ENCODE measurements around the gene KCNJ6.
"Not testable (repeated sequence)": the region's sequence is repeated elsewhere in the genome, so short reads cannot be mapped to it uniquely, and the experiment has no call there.

Gene KCNJ6, protein sequence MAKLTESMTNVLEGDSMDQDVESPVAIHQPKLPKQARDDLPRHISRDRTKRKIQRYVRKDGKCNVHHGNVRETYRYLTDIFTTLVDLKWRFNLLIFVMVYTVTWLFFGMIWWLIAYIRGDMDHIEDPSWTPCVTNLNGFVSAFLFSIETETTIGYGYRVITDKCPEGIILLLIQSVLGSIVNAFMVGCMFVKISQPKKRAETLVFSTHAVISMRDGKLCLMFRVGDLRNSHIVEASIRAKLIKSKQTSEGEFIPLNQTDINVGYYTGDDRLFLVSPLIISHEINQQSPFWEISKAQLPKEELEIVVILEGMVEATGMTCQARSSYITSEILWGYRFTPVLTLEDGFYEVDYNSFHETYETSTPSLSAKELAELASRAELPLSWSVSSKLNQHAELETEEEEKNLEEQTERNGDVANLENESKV

DNA sequence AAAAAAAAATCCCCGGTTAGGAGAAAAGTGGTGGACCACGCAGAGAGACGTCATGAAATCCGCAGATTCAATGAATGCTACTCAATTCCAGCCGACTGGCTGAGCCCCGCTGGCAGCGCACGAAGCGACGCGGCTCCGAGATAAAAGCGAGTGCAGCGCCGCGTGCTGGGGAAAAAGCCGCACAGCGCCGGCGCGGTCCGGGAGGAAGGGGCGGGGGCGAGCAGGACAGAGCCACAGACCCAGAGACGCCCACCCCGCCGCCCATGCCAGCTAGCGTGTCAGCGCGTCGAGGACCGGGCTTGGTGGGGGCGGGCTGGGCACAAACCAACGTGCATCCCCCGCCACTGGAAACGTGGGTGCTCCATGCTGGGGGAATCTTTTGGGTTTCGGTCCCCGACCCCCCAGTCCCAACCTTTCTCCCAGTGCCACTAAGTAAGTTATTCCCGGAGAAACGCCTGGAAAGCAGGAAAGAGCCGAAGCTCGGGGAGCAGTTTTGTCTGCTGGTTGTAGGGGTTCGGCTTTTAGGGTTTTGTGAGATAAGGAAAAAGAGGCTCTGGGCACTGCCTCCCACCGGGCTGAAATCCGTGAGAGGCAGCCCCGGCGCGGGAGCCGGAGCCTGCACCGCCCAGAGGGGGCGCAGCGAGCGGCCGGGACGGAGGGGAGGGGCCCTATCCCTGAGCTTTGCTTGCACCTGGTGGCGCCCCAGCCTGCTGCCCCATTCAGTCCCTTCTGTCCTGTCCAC, at the start of gene KCNJ6:
Gene KCNJ6, minus strand, starts transcription at position 148 of the 742 bp plus-strand sequence. CDS start 75,775 bp downstream, outside the sequence.
- DNase-seq = peak; percentile 69

DNA sequence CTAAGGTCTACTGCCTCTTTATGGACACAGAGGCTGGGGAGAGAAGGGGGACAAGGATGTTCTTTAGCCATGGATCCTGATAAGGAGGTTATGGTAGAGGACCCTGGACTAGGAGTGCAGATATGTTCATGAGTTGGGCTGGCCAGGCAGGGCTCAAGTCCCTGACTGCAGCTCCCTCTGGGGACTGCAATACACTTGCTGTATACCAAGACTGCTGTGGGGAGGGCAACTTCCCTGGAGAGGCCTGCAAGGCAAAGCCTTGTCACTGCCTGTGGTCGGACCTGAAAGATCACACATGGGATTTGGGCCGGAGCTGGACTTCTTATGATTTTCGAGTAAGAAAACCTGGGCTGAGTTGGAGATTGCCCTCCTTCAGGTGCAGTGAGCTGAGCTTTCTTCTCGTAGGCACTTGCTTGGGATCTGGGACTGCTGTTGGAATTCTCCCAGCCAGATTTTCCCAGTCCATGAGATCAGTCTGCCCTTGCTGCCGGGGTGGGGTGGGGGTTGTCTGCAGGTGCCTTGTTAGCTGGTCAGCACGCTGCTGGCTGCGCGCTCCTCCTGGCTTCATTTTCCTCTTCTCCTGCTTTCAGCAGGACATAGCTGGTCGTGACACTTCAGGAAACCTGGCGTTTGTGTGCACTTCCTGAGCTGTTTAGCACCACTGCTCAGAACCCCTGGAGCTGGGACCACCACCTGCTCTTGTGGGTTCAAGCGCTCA, 49.0 kb upstream of the KCNJ6 start:
- no peak for DNase-seq

DNA sequence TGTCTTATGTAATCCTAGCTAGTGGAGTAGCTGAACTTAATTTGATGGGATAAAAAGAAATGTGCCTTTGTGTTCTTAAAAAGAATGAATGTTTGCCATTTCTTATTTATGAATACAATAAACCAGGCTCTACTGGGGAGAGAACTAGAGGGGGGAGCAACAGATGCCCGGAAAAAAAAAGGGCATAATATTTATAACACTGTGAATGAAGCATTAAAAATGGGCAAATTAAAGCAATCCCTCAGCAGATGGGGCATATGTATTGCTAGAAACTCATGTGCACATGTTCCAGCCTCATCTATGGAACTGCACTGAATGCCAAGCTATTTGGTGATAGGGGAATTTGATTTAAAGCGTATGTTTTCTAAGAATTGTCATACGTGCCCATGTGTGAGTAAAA, 42.3 kb upstream of the KCNJ6 start:
- no peak for DNase-seq

DNA sequence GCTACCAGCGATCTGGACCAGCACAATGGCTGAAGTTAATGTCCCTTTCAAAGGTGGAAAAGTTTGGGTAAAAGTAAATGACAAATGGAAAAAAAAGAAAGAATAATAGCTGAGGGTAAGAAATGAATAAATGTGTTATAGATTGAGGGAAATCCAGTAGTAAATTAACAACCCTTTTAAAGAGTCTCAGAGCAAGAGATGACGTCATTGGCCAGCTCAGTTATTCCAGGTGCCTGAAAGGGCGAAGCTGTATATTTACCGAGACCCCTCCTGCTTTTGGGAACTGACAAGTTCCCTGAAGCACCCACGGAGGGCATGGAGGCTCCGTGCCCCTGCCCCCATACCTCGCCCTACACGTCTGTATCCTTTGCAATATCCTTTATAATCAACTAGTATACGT, 40.5 kb upstream of the KCNJ6 start:
- no peak for DNase-seq

DNA sequence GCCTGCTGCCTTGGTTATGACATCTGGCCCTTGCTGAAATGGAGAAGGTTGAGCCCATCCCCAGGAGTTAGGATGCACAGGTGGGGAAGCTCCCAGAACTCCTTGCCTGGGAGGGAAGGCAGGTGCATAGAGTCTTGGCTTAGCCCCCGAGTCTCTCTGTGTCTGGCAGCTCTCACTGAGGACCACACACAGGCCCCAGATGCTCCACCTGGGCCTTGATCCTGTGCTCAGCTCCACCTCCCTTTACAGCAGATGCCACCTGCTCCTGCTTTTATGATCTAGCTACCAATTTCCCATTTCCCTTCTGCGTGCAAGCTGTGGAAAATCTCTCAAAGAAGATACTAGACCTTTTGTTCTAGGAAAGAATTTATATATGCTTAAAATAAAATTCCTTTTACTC, 28.8 kb upstream of the KCNJ6 start:
- no peak for DNase-seq

DNA sequence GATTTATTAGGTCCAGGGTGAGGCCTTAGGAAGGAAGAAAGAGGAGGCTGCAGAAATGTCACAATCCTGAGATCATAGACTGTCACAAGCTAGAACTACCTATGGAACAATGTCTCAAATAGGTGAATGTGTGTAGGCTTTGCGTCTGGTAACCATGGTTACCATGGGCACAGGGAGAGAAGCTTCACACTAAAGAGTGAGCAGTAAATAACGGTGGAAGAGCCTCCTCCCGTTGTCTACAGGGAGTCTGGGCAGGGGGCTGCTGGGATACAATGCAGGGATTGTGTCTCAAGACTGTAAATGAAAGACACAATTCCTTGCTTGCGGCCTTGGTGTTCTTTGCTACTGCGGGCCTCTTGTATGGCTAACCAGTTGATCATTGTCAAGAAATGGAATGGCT, 28.2 kb upstream of the KCNJ6 start:
- DNase-seq = no peak

DNA sequence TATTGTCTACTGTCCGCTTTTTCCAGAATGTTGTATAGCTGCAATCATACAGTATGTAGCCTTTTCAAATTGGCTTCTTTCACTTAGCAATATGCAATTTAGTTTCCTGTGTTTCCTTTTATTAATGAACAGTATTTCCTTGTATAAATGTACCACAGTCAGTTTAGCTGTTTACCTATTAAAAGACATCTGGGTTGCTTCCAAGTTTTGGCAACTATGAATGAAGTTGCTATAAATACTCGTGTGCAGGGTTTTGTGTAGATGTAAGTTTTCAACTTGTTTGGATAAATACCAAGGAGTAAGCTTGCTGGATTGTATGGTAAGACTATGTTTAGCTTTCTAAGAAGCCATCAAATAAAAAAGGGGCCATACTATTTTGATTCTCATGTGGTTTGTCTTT, 24.4 kb upstream of the KCNJ6 start:
- DNase-seq = no peak

DNA sequence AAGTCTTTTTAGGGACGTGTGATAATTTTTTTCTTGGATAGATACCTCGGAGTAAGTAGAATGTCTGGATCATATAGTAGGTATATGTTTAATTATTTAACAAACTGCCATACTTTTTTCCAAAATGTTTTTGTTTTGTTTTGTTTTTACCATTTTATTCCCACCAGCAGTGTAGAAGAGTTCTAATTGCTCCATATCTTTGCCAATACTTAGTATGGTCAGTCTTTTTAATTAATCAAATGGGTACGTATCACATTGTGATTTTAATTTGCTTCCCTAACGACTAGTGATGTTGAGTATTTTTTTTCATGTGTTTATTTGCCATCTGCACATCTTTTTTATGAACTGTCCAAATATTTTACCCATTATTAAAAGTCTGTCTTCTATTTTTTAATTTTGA, 23.6 kb upstream of the KCNJ6 start:
- DNase-seq = no peak

DNA sequence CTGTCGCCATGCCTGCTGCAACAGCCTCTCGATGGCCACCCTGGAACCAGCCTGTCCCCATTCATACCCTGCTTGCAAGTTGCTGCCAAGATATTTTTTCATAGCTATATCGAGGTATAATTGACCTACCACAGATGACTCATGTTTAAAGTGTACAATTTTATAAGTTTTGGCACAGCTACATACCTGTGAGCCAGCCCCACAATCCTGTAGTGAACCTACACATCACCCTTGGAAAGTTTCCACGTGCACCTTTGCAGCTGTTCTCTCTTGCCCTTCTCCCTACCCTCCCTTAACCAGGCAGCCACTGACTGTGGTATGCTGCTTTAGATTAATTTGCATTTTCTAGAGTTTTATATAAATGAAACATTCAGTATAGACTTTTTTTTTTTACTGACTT, 23.0 kb upstream of the KCNJ6 start:
- DNase-seq = no peak

DNA sequence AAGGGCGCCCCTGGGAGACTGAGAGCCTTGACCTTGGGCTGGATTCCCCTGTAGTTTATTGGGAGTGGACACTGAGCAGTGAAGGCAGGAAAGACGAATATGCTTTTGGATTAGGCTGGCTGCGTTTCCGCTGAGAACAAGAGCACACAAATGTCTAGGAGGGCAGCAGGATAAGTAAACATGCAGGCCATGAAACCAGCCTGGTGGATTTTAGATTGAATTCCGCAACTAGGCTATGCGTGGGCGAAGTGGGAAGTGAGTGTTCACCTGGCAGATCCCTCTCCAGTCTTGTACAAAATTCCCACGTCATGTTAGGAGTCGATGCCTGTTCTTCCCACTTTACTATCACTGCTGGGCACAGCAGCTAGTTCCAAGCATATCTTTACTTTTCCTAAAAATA, 21.4 kb upstream of the KCNJ6 start:
- no peak for DNase-seq

DNA sequence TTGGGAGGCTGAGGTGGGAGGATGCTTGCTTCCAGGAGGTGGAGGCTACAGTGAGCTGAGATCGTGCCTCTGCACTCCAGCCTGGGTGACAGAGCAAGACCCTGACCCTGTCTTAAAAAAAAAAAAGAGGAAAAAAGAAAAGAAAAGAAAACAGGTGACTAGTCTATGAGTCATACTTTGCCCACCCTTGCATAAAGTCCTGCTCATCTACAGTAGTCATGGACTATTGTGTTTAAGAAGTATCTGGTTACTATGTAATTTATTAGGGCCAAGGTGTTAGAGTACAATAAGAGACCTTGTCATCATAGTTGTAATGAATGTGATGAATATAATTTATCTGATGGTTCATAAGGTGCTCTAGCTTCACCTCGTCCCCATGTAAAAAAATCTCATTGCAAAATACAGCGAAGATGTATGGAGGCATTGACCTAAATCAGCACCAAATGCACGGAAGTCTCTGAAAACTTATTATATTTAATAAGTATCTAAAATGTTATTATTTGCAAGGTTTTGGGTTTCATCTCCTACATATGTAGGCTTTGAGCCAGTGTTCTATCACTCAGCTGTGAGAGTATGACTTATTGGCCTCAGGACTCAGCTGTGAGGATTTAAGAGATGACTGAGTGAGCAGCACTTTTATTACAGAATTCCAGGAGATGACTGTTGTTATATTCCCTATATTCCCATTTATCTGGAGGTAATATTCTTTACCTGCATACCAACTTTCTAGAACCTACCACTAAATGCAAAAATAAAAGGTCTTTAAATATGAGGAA, 19.9 kb upstream of the KCNJ6 start:
- no peak for DNase-seq

DNA sequence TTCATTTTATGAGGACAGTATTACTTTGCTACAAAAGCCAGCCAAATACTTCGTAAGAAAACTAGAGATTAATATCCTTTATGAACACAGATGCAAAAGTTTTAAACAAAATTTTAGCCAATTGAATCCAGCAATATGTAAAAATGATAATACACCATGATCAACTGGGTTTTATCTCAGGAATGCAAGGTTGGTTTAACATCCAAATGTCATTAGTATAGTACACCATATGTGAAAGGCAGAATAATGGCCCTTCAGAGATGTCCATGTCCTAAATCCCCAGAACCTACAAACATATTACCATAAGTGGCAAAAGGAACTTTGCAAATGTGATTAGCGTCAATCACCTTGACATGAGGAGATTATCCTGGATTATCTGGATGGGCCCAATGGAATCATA, 16.7 kb upstream of the KCNJ6 start:
- no peak for DNase-seq

DNA sequence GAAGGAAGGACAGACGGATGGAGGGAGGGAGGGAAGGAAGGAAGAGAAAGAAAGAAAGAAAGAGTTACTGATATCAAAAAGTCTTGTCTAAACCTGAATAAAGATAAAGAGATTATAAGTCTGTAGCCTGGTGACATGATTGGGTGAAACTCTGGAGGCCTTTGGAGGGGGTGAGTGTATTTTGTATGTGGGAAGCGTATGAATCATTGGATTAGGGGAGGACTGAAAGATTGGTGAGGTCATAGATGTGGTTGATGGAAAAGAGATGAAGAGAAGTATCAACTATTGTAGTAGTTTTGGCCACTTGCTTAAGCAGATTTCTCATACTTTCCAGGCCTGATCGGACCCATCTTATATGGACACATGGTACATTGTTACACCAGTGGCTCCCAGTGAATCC, 11.5 kb upstream of the KCNJ6 start:
- DNase-seq = no peak

DNA sequence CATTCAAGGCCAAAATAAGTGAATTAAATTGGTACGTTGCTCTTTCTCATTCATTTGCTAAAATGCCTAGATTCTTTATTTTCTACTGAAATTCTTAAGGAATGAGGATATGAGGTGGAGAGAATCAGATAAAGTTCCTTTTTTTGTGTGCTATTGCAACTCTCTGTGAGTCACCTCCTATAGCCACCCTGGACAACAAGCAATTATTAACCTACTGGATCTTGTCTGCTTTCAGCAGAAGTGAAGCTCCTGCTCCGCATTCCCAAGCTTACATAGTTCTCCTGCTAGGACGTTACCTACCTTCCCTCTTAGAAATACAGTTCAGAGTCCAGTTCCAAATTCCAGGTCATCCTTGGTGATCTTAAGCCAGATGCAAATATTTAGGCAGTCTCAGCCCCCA, 4.8 kb upstream of the KCNJ6 start:
- no peak for DNase-seq

DNA sequence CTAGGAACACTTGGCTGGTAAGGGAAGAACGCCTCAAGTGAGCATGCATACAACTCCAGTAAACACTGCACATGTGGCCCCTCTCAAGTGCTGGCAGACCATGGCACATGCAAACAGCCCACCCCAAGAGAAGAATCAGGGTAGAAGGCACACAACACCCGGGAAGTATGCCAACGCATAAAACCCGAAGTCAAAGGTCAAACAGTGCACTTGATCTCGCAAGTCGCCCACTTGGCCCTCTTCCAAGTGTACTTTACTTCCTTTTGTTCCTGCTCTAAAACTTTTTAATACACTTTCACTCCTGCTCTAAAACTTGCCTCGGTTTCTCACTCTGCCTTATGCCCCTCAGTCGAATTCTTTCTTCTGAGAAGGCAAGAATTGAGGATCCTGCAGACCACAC, 4.0 kb upstream of the KCNJ6 start:
- DNase-seq = not testable (repeated sequence)

DNA sequence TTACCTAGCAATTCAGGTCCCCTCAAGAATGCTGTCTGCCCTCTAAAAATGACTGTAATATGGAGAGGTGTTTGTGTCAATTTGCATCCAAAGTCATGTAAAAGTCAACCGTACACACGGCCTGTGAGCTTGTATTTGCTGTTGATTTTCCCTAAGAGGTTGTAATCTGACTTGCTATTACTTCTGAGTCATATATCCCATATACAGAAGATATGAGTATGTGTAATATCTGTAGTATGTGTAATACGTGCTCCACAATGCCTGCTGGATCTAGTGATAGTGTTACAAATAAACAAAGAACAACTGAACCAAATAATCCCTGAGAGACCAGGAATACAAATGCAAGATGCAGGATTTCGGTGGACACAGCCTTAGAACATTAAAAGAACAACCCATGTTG, 1.4 kb upstream of the KCNJ6 start:
- DNase-seq = no peak

DNA sequence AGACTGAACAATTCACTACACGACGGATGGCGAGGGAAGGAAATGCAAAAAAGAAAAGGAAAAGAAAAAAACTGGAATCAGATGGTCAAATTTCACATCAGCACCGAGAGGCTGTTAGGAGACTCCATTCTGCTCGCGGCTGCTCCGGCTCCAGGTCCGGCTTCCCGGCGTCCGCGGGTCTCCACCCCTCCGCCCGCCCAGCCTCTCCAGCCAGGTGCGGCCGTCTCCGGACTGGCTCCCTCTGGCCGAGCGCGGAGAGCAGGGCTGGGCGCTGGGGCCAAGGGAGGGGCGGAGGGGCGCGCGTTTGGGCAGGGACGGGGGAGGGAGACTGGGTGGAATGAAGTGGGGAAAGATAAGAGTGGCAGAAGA, 332 bp downstream of the KCNJ6 start:
- DNase-seq = peak; percentile 67

DNA sequence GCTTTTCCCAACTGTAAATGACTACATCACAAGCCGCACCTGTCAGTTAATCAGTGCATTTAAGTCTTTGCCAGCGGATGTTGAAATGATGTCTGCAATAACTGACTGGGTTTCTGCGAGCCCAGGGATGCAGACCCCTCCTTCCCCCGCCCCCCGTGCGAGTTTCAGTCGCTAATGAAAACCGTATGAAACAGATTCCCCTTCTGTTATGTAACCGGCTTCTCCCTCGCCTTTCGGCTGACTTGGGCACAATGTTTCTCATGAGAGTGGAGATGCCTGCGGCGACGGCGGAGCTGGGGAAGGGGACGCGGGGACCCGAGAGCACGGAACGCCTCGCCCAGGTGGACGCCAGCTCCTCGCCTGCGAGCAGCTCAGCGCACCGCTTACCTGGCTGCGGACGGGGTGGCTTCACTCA, 753 bp downstream of the KCNJ6 start:
- DNase-seq = no peak

DNA sequence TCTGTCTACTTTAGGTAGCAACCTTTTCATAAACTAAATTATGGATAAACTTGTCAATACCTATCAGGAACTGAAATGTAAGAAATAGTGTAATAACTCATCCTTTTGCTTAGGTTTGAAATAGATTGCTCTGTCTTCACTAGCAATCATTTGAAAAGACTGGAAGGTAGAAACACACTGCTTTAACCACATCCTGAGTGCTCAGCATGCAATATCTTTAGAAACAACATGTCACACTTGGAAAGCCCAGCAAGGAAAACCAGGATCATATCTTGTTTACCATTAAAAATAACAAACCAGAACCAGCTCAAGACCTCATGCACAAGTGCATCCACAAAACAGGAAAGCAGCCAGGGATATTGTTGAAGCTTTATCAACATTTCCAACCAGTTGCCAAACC, 3.6 kb downstream of the KCNJ6 start:
- DNase-seq = no peak

DNA sequence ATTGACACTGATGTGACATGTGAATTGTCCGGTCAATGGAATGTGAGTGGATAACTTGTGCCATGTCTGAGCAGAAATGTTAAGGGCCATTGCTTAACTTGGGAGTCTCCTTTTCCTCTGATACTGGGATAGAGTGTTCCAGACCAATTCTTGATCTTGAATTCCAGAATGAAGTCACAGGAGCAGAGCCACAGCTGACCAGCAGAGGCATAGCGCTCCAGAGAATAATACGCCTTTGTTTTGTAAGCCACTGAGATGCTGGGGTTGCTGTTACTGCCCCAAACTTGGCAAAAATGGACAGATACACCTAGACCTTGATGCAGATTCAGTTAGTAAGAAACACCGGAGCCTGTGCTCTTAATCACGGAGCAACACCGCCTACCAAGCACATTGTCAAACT, 6.3 kb downstream of the KCNJ6 start:
- DNase-seq = no peak

DNA sequence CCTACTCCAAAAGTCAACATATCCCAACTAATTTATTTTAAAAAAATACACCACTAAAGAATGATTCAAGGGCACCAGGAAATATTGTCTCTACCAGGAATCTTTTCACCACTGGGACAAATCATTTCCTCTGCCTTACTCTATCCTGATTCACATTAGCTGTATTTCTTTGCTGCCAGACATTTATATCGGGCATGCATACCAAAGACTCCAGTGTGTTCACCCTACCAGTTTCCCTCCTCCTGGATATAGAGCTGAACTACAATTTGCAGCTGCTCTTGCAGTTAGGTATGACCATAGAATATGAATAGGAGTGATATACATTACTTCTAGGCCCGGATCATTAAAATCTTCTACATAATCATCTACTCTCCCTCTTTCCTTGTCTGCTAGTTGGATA, 7.6 kb downstream of the KCNJ6 start:
- DNase-seq = no peak

DNA sequence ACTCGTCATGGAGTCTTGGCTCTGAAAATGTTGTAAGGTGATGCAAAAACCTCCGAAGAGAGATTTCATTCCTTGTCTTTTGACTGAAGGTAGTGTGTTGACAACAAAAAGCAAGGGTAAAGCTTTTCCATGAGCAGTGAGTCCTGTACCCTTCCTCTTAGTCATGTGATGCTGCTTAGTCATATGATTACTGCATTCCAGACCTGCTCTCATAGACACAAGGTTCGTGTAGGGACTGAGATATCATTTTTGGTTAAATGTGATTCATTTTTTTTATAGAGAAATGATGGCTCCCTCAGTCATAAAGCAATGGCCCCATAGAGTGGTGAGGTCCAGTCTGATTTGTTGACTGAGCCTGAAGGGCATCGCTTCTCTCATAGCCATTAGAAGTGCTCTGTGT, 9.2 kb downstream of the KCNJ6 start:
- DNase-seq = no peak

DNA sequence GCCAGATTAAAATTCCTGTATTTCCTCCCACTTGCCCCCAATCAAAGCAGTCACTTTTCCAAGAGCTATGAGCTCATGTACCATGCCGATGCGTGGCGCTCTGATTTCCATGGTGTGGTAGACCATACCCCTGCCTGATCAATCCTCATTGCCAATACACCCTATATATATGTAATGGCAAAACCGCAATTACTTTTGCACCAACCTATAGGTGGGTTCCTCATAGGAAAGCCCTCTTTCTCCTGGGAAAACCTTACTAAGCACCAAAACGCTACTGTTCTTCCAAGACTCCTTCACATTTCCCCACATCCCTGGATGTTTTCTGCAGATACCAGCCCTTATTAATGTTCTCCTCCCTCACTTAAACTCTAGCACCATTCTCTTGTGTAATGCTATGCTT, 11.0 kb downstream of the KCNJ6 start:
- no peak for DNase-seq

Measured in NCI-H774 (cell line).